ENCODE data around the gene UBR3.

Gene UBR3

DNA sequence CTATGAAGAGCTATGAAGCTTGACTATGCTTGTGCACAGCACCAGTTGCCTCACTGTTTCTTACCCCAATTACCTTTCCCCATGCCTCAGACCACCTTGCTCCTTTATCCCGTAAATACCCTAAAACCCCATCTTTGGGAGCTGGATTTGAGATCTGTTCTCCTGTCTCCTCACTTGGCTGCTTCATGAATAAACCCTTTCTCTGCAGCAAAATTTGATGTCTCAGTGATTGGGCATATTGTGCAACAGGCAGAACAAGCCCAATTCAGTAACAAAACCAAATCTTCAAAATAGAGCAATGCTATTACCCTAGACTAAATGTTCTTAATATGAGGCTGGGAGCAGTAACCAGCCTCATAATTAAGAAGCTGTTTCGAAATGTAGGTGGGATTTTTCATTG, 32.1 kb upstream of the UBR3 start:
- TF ChIP-seq TAF1 (IDR thresholded peaks at IDR 0.05; ENCODE audit: low read depth) = no peak
- no peak for TF ChIP-seq CEBPB (IDR thresholded peaks at IDR 0.05)
- TF ChIP-seq, protein P1, sequence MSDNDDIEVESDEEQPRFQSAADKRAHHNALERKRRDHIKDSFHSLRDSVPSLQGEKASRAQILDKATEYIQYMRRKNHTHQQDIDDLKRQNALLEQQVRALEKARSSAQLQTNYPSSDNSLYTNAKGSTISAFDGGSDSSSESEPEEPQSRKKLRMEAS (IDR thresholded peaks at IDR 0.05) = no peak
- TF ChIP-seq TCF12 (IDR thresholded peaks at IDR 0.05; ENCODE audit: low read depth) = no peak
- no peak for TF ChIP-seq CREB1 (IDR thresholded peaks at IDR 0.05; ENCODE audit: low read depth)
- no peak for TF ChIP-seq ZBTB7A (IDR thresholded peaks at IDR 0.05; ENCODE audit: low read depth)
- no peak for TF ChIP-seq EGR1 (IDR thresholded peaks at IDR 0.05)
- TF ChIP-seq, protein P2, sequence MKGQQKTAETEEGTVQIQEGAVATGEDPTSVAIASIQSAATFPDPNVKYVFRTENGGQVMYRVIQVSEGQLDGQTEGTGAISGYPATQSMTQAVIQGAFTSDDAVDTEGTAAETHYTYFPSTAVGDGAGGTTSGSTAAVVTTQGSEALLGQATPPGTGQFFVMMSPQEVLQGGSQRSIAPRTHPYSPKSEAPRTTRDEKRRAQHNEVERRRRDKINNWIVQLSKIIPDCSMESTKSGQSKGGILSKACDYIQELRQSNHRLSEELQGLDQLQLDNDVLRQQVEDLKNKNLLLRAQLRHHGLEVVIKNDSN (IDR thresholded peaks at IDR 0.05) = no peak
- no peak for TF ChIP-seq TEAD4 (IDR thresholded peaks at IDR 0.05)
- TF ChIP-seq EP300 (IDR thresholded peaks at IDR 0.05; ENCODE audit: borderline replicate concordance) = no peak
- no peak for TF ChIP-seq RAD21 (IDR thresholded peaks at IDR 0.05; ENCODE audit: low read depth)
- TF ChIP-seq, protein P3, sequence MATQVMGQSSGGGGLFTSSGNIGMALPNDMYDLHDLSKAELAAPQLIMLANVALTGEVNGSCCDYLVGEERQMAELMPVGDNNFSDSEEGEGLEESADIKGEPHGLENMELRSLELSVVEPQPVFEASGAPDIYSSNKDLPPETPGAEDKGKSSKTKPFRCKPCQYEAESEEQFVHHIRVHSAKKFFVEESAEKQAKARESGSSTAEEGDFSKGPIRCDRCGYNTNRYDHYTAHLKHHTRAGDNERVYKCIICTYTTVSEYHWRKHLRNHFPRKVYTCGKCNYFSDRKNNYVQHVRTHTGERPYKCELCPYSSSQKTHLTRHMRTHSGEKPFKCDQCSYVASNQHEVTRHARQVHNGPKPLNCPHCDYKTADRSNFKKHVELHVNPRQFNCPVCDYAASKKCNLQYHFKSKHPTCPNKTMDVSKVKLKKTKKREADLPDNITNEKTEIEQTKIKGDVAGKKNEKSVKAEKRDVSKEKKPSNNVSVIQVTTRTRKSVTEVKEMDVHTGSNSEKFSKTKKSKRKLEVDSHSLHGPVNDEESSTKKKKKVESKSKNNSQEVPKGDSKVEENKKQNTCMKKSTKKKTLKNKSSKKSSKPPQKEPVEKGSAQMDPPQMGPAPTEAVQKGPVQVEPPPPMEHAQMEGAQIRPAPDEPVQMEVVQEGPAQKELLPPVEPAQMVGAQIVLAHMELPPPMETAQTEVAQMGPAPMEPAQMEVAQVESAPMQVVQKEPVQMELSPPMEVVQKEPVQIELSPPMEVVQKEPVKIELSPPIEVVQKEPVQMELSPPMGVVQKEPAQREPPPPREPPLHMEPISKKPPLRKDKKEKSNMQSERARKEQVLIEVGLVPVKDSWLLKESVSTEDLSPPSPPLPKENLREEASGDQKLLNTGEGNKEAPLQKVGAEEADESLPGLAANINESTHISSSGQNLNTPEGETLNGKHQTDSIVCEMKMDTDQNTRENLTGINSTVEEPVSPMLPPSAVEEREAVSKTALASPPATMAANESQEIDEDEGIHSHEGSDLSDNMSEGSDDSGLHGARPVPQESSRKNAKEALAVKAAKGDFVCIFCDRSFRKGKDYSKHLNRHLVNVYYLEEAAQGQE (IDR thresholded peaks at IDR 0.05; ENCODE audit: low read depth) = no peak
- no peak for TF ChIP-seq NFIC (IDR thresholded peaks at IDR 0.05)
- no peak for TF ChIP-seq YY1 (IDR thresholded peaks at IDR 0.05; ENCODE audit: low read depth)
- TF ChIP-seq FOXM1 (IDR thresholded peaks at IDR 0.05; ENCODE audit: borderline replicate concordance, low read depth) = no peak

DNA sequence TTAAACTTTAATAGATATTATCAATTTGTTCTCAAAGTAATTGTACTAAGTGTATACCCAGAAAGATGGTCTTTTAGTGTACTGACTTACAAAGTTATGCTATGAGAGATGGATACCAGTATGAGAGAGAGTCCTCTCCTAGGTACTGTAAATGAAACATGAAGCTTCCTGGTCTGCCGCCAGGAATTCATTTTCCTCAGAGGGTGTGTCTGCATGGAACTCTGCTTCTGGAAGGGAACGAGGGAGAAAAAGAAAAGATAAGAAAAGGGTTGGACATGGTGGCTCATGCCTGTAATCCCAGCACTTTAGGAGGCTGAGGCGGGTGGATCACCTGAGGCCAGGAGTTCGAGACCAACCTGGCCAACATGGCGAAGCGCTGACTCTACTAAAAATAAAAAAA, 30.8 kb upstream of the UBR3 start:
- TF ChIP-seq TEAD4 (IDR thresholded peaks at IDR 0.05) (no peak), NFIC (IDR thresholded peaks at IDR 0.05) (0 out of 2 replicates have a peak, but pooled peaks have one; percentile 16)

DNA sequence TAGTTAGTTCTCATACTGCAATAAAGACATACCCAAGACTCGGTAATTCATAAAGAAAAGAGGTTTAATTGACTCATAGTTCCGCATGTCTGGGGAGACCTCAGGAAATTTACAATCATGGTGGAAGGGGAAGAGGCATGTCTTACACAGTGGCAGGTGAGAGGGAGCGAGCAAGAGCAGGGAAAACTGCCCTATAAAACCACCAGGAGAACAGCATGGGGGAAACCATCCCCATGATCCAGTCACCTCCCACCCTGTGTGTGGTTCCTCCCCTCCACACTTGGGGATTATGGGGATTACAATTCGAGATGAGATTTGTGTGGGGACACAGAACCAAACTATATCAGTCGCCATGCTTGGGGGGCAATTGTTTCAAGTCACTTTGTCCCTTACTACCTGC, 29.7 kb upstream of the UBR3 start:
- TF ChIP-seq RAD21 (IDR thresholded peaks at IDR 0.05; ENCODE audit: low read depth) = no peak
- TF ChIP-seq EGR1 (IDR thresholded peaks at IDR 0.05) = no peak
- TF ChIP-seq, protein P1 (IDR thresholded peaks at IDR 0.05) = no peak
- TF ChIP-seq CEBPB (IDR thresholded peaks at IDR 0.05) = no peak
- TF ChIP-seq NFIC (IDR thresholded peaks at IDR 0.05) = no peak
- TF ChIP-seq TEAD4 (IDR thresholded peaks at IDR 0.05) = no peak
- no peak for TF ChIP-seq CREB1 (IDR thresholded peaks at IDR 0.05; ENCODE audit: low read depth)

DNA sequence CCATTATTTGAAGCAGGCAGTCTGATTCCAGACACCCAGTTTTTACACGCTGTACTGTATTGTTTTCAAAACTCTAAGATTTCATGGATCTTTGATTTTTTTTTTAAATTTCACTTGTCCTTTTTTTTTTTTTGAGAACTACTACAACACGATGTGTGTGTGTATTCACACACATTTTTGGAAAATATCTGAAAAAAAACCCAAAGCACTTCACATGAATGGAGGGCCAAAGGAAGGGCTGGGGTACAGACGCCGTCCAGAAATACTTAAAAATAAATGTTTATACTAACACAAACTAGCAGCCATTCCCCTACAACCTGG, 28.9 kb upstream of the UBR3 start:
- TF ChIP-seq, protein P3 (IDR thresholded peaks at IDR 0.05; ENCODE audit: low read depth) = no peak
- TF ChIP-seq ZBTB7A (IDR thresholded peaks at IDR 0.05; ENCODE audit: low read depth) (no peak), CEBPB (IDR thresholded peaks at IDR 0.05) (no peak), TCF12 (IDR thresholded peaks at IDR 0.05; ENCODE audit: low read depth) (no peak), FOXM1 (IDR thresholded peaks at IDR 0.05; ENCODE audit: borderline replicate concordance, low read depth) (no peak), YY1 (IDR thresholded peaks at IDR 0.05; ENCODE audit: low read depth) (no peak), NFIC (IDR thresholded peaks at IDR 0.05) (no peak), CREB1 (IDR thresholded peaks at IDR 0.05; ENCODE audit: low read depth) (no peak), RAD21 (IDR thresholded peaks at IDR 0.05; ENCODE audit: low read depth) (no peak), EGR1 (IDR thresholded peaks at IDR 0.05) (no peak), EP300 (IDR thresholded peaks at IDR 0.05; ENCODE audit: borderline replicate concordance) (no peak)
- TF ChIP-seq, protein P2 (IDR thresholded peaks at IDR 0.05) = no peak
- TF ChIP-seq, protein P1 (IDR thresholded peaks at IDR 0.05) = no peak

DNA sequence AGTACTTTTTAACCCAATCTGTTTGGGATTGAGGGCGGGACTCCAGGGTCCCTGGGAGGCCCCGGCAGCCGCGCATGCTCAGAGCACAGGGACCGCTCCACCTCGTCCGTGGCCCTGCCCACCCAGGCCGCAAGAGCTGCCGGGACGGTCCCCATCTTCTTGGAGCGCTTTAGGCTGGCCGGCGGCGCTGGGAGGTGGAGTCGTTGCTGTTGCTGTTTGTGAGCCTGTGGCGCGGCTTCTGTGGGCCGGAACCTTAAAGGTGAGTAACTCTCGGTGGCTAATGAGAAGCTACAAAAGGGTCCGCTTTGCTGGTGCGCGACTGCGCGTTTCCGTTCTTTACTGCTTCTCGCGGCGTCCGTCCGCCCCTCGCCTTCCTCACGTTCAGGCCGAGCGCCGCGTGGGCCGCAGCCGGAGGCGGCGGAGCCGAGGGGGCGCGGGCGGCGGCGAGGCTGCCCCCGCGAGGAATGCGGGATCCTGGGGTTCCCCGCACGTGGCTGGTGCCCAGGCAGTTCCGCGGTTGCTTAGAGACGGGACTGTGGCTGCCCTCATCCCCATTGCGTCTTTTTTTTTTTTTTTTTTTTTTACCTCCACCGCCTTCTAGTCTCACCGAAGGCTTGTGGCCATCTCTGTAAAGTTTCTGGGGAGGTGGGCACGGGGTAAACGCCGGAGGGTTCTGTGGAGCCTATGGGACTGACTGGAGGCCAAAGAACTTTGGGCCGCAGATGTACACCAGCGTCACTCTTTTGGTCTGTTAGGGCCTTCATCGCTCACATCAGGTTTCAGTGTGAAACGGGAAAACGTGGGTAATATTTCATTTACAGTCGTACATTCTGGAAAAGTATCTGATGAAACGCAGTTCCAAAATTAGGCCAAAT, 28.3 kb upstream of the UBR3 start, which contains the start of gene SSB:
Gene SSB, plus strand, starts transcription at position 154 of the 875 bp plus-strand sequence. CDS start 2,090 bp downstream, outside the sequence.
- TF ChIP-seq FOXM1 (IDR thresholded peaks at IDR 0.05; ENCODE audit: borderline replicate concordance, low read depth) (no peak), NFIC (IDR thresholded peaks at IDR 0.05) (no peak), ZBTB7A (IDR thresholded peaks at IDR 0.05; ENCODE audit: low read depth) (0 out of 2 replicates have a peak, but pooled peaks have one; percentile 24), YY1 (IDR thresholded peaks at IDR 0.05; ENCODE audit: low read depth) (0 out of 2 replicates have a peak, but pooled peaks have one; percentile 58), EP300 (IDR thresholded peaks at IDR 0.05; ENCODE audit: borderline replicate concordance) (no peak), CEBPB (IDR thresholded peaks at IDR 0.05) (no peak), TCF12 (IDR thresholded peaks at IDR 0.05; ENCODE audit: low read depth) (0 out of 2 replicates have a peak, but pooled peaks have one; percentile 25), CREB1 (IDR thresholded peaks at IDR 0.05; ENCODE audit: low read depth) (no peak), TAF1 (IDR thresholded peaks at IDR 0.05; ENCODE audit: low read depth) (peak; percentile 79; the same call in 1 of the 2 replicates), EGR1 (IDR thresholded peaks at IDR 0.05) (peak; percentile 31; the same call in 1 of the 2 replicates), TEAD4 (IDR thresholded peaks at IDR 0.05) (no peak; the same call in 1 of the 2 replicates), RAD21 (IDR thresholded peaks at IDR 0.05; ENCODE audit: low read depth) (no peak)
- TF ChIP-seq, protein P1 (IDR thresholded peaks at IDR 0.05) = peak; percentile 83
- TF ChIP-seq, protein P2 (IDR thresholded peaks at IDR 0.05) = no peak
